HepG2 (cell line): ENCODE data around the gene GABARAPL2. TPM values are rescaled to one million over a fixed set of nuclear protein-coding genes. Genes with fewer than 3 reads are reported as not detected.

Experiments used
- DMTF1 ChIP-seq: sonication (generic); formaldehyde crosslinking; IDR thresholded peaks from 2 replicates; pipeline ENCODE4 v1.4.0; 2020; ENCODE audit warnings: mild to moderate bottlenecking, missing genetic modification reagents
- ELF3 ChIP-seq: IDR thresholded peaks from 2 replicates; pipeline ENCODE4 v1.6.1; 2016; ENCODE audit warnings: missing genetic modification reagents, missing compliant biosample characterization
- HNF1A ChIP-seq, 2 experiments: sonication (generic) in 1 of 2; formaldehyde crosslinking in 1 of 2; IDR thresholded peaks; 2 replicates each; pipeline versions ENCODE4 v1.4.0 to v1.6.1; 2016 to 2020; ENCODE audit warnings: borderline replicate concordance in 1 of 2, low read depth in 1 of 2, mild to moderate bottlenecking in 1 of 2, missing genetic modification reagents in 1 of 2
- NFATC3 ChIP-seq: sonication (generic); formaldehyde crosslinking; IDR thresholded peaks from 2 replicates; pipeline ENCODE4 v1.5.1; 2020; ENCODE audit warnings: mild to moderate bottlenecking, missing genetic modification reagents
- RCOR2 ChIP-seq: IDR thresholded peaks from 2 replicates; pipeline ENCODE4 v1.6.1; 2016; ENCODE audit warnings: missing biosample characterization, missing genetic modification reagents
- SNAPC2 ChIP-seq: sonication (generic); formaldehyde crosslinking; IDR thresholded peaks from 2 replicates; pipeline ENCODE4 v1.8.1; 2022; ENCODE audit warnings: mild to moderate bottlenecking, missing genetic modification reagents
- ZFP41 ChIP-seq: sonication (generic); formaldehyde crosslinking; IDR thresholded peaks from 2 replicates; pipeline ENCODE4 v1.4.0; 2020; ENCODE audit warnings: mild to moderate bottlenecking, missing genetic modification reagents, borderline replicate concordance
- ZNF251 ChIP-seq: sonication (generic); formaldehyde crosslinking; IDR thresholded peaks from 2 replicates; pipeline ENCODE4 v1.9.0; 2021; ENCODE audit warnings: mild to moderate bottlenecking, missing genetic modification reagents
- ZNF333 ChIP-seq: sonication (generic); formaldehyde crosslinking; IDR thresholded peaks from 2 replicates; pipeline ENCODE4 v1.4.0; 2020; ENCODE audit warnings: mild to moderate bottlenecking, missing genetic modification reagents, borderline replicate concordance
- ZNF430 ChIP-seq: sonication (generic); formaldehyde crosslinking; IDR thresholded peaks from 2 replicates; pipeline ENCODE4 v1.9.0; 2021; ENCODE audit warnings: mild to moderate bottlenecking, missing genetic modification reagents
- ZNF616 ChIP-seq: sonication (generic); formaldehyde crosslinking; IDR thresholded peaks from 2 replicates; pipeline ENCODE4 v1.5.0; 2020; ENCODE audit warnings: low read depth, mild to moderate bottlenecking, missing genetic modification reagents
- ZNF644 ChIP-seq: IDR thresholded peaks from 2 replicates; pipeline ENCODE4 v1.6.1; 2016; ENCODE audit warnings: low read depth
- ZNF652 ChIP-seq: IDR thresholded peaks from 2 replicates; pipeline ENCODE4 v1.6.1; 2016; ENCODE audit warnings: low read depth, borderline replicate concordance
- ZNF772 ChIP-seq: sonication (generic); formaldehyde crosslinking; IDR thresholded peaks from 2 replicates; pipeline ENCODE4 v1.5.0; 2020; ENCODE audit warnings: mild to moderate bottlenecking, missing genetic modification reagents
- ZSCAN21 ChIP-seq: sonication (generic); formaldehyde crosslinking; IDR thresholded peaks from 2 replicates; pipeline ENCODE4 v1.8.0; 2022; ENCODE audit warnings: mild to moderate bottlenecking, missing genetic modification reagents, moderate library complexity, borderline replicate concordance
- polyA plus RNA-seq, 8 experiments: library from polyadenylated mRNA; depleted of rRNA in 3 of 8; stranded (reverse) in 7 of 8; unstranded in 1 of 8; fragments of >200 nt; fragmentation: Illumina TruSeq in 4 of 8; extraction: Trizol in 4 of 8; gene quantifications; 2 replicates each; pipeline versions ENCODE4 v1.2.1 to v1.2.3, GENCODE V29; 2011 to 2016; ENCODE audit warnings: low read depth in 4 of 8, missing spikeins in 1 of 8, mixed read lengths in 1 of 8; ENCODE audit not compliant: insufficient read depth in 1 of 8
- total RNA-seq, 5 experiments: library from RNA; depleted of rRNA; stranded (reverse); fragments of >200 nt; fragmentation: Illumina TruSeq; extraction: Trizol; gene quantifications; 2 replicates each; pipeline ENCODE4 v1.2.3, GENCODE V29; 2016; ENCODE audit warnings: low read depth in 1 of 5
- TF ChIP-seq, protein P1 (sequence below): sonication (generic); formaldehyde crosslinking; conservative IDR thresholded peaks from 2 replicates; pipeline ENCODE4 v1.4.0; 2020; ENCODE audit warnings: missing genetic modification reagents
- TF ChIP-seq, protein P2 (sequence below): sonication (generic); formaldehyde crosslinking; IDR thresholded peaks from 2 replicates; pipeline ENCODE4 v1.5.1; 2020; ENCODE audit warnings: missing genetic modification reagents, mild to moderate bottlenecking, borderline replicate concordance
- TF ChIP-seq, protein P3 (sequence below): sonication (generic); formaldehyde crosslinking; IDR thresholded peaks from 2 replicates; pipeline ENCODE4 v1.4.0; 2020; ENCODE audit warnings: low read depth, mild to moderate bottlenecking, missing genetic modification reagents

GABARAPL2 gene
- total and polyA plus RNA-seq, 2 of the 13 experiments (the other 11 are each of a cell fraction or from before 2014, with no cell fraction given): 76.4 to 83.0 TPM

- TF ChIP-seq, protein P1, sequence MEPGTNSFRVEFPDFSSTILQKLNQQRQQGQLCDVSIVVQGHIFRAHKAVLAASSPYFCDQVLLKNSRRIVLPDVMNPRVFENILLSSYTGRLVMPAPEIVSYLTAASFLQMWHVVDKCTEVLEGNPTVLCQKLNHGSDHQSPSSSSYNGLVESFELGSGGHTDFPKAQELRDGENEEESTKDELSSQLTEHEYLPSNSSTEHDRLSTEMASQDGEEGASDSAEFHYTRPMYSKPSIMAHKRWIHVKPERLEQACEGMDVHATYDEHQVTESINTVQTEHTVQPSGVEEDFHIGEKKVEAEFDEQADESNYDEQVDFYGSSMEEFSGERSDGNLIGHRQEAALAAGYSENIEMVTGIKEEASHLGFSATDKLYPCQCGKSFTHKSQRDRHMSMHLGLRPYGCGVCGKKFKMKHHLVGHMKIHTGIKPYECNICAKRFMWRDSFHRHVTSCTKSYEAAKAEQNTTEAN (CRISPR knock-in tag): peak; percentile 77
- TF ChIP-seq ZNF644 (CRISPR knock-in tag): no peak
- no peak for TF ChIP-seq NFATC3 (CRISPR knock-in tag)
- TF ChIP-seq ZFP41: no peak
- TF ChIP-seq HNF1A (IDR thresholded peaks at IDR 0.05; ENCODE audit: low read depth): no peak
- peak; percentile 63; the same call in 1 of the 2 replicates for TF ChIP-seq HNF1A (CRISPR knock-in tag; IDR thresholded peaks at IDR 0.05; ENCODE audit: borderline replicate concordance)
- no peak for TF ChIP-seq ZNF251 (CRISPR knock-in tag)
- TF ChIP-seq ZNF430: peak; percentile 95
- peak; percentile 79 for TF ChIP-seq ELF3 (CRISPR knock-in tag)
- TF ChIP-seq ZNF616 (CRISPR knock-in tag): no peak
- TF ChIP-seq ZNF333: no peak
- no peak for TF ChIP-seq ZNF652 (CRISPR knock-in tag)
- TF ChIP-seq, protein P2, sequence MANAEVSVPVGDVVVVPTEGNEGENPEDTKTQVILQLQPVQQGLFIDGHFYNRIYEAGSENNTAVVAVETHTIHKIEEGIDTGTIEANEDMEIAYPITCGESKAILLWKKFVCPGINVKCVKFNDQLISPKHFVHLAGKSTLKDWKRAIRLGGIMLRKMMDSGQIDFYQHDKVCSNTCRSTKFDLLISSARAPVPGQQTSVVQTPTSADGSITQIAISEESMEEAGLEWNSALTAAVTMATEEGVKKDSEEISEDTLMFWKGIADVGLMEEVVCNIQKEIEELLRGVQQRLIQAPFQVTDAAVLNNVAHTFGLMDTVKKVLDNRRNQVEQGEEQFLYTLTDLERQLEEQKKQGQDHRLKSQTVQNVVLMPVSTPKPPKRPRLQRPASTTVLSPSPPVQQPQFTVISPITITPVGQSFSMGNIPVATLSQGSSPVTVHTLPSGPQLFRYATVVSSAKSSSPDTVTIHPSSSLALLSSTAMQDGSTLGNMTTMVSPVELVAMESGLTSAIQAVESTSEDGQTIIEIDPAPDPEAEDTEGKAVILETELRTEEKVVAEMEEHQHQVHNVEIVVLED: peak; percentile 87
- TF ChIP-seq, protein P3, sequence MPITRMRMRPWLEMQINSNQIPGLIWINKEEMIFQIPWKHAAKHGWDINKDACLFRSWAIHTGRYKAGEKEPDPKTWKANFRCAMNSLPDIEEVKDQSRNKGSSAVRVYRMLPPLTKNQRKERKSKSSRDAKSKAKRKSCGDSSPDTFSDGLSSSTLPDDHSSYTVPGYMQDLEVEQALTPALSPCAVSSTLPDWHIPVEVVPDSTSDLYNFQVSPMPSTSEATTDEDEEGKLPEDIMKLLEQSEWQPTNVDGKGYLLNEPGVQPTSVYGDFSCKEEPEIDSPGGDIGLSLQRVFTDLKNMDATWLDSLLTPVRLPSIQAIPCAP (CRISPR knock-in tag): no peak
- no peak for TF ChIP-seq SNAPC2 (CRISPR knock-in tag)
- TF ChIP-seq ZSCAN21 (CRISPR knock-in tag): no peak
- no peak for TF ChIP-seq DMTF1 (CRISPR knock-in tag)
- TF ChIP-seq RCOR2: no peak
- peak; percentile 82 for TF ChIP-seq ZNF772 (CRISPR knock-in tag)
These were observed 56.8 kb downstream of the GABARAPL2 start, which contains the start of gene ADAT1 (continued) for GRCh38 chr16:75622761-75623605.
